ENCODE results near the gene NMBR. TPM values are rescaled to one million over a fixed set of nuclear protein-coding genes. Genes with fewer than 3 reads are reported as not detected.
"Not testable (repeated sequence)": the region's sequence is repeated elsewhere in the genome, so short reads cannot be mapped to it uniquely, and the experiment has no call there.

The NMBR gene
- total and polyA plus RNA-seq, 5 experiments from 2014 or later = not detected

DNA sequence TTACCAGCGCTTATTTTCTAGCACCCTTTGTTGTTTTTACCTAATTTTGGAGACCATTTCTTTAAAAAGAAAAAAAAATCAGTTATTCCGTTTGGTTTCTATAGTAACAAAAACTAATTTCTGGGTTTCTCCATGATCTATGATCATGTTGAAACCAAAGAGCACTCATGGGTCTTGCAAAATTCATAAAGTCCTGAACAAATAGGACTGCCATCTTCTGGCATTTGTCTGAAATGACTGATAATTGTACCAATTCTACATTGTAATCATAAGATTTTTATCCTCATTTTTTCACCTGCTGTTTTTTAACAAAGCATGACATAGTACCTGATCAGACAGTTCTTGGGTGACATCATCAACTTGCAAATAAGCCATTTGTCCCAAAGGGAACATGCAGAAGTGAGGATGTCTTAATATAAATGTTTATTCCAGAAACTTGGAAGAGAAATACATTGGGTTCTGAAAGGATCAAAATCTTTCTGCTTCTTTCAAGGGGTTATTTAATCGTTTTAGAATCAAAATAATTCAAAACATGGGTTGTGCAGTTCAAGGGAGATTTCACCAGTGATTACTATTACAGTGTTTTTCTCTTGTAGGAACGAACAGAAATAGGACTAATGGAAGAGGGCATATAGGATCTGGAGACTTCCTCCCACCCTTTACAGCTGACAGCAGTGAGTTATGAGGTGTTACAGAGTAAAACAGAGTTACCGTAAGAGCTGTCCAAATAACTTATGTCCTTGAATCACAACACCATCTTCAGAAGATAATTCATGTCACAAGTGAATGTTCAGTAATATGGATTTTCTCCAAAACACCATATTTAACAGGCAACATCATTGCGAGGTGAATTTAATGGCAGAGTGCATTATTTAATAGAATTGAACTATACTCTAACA is 101.3 kb downstream of the NMBR start:
- POLR2A ChIA-PET = no interaction called here
- H3K36me3 Mint-ChIP-seq = peaks cover 0 to 11% (median 10%) of the 10 kb centered on the region in 3 donors
- H3K4me3 Mint-ChIP-seq = no peak overlapping the region
- peaks cover 5 to 19% (median 11%) of the 10 kb centered on the region in 5 donors for H3K27me3 Mint-ChIP-seq
- DNase-seq = no peak
- peaks cover 3 to 13% (median 10%) of the 10 kb centered on the region in 9 donors for H3K9me3 Mint-ChIP-seq
- ATAC-seq = no peak
- H3K27ac Mint-ChIP-seq = no peak overlapping the region
- H3K4me1 Mint-ChIP-seq = no peaks in the 10 kb centered on the region

DNA sequence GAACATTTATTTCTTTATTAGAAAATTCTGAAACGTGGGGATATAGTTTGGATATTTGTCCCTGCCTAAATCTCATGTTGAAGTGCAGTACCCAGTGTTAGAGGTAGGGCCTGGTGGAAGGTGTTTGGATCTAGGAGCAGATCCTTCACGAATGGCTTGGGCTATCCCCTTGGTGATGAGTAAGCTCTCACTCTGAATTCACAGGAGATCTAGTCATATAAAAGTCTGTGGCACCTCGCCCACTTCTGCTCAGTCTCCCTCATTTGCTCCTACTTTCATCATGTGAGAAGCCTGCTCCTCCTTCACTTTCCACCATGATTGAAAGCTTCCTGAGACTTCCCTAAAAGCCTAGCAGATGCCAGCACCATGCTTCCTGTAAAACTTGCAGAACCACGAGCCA is 111.0 kb downstream of the NMBR start:
- ATAC-seq (no peak), DNase-seq (no peak)
- Mint-ChIP-seq H3K4me3 (no peak overlapping the region), H3K4me1 (no peaks in the 10 kb centered on the region), H3K27me3 (peaks cover 0 to 12% (median 5%) of the 10 kb centered on the region in 5 donors), H3K36me3 (no peaks in the 10 kb centered on the region), H3K27ac (no peak overlapping the region), H3K9me3 (no peaks in the 10 kb centered on the region)
- POLR2A ChIA-PET = no interaction called here

GRCh38 chr6:142031035-142031434 is 115.9 kb downstream of the NMBR start:
- ATAC-seq (no peak), DNase-seq (no peak)
- Mint-ChIP-seq H3K4me3 (no peak overlapping the region), H3K27ac (no peak overlapping the region), H3K36me3 (peaks cover 0 to 4% (median 0%) of the 10 kb centered on the region in 3 donors), H3K4me1 (peaks cover 0 to 3% (median 1%) of the 10 kb centered on the region in 4 donors), H3K9me3 (peaks cover 0 to 26% (median 14%) of the 10 kb centered on the region in 9 donors), H3K27me3 (peaks cover 0 to 5% (median under 1%) of the 10 kb centered on the region in 5 donors)
- POLR2A ChIA-PET = no interaction called here

- POLR2A ChIA-PET = no interaction called here
- peak overlapping the region; percentile 58 to 89 (median 68) for H3K4me3 Mint-ChIP-seq
- DNase-seq (peak in 3 of 10 donors; percentile 2 to 10 (median 3)), ATAC-seq (peak in 1 of 2 donors; percentile 57)
- peaks cover 0 to 3% (median 1%) of the 10 kb centered on the region in 4 donors for H3K4me1 Mint-ChIP-seq
- H3K27me3 Mint-ChIP-seq = peaks cover 0 to 5% (median 0%) of the 10 kb centered on the region in 5 donors
- H3K9me3 Mint-ChIP-seq = peaks cover 0 to 26% (median 14%) of the 10 kb centered on the region in 9 donors
- H3K27ac Mint-ChIP-seq = peak overlapping the region in 3 of 10 donors; percentile 42 to 69 (median 63)
- H3K36me3 Mint-ChIP-seq = peaks cover 0 to 4% (median 0%) of the 10 kb centered on the region in 3 donors
Measured at GRCh38 chr6:142030115-142030619, 116.8 kb downstream of the NMBR start.

GRCh38 chr6:142028527-142028926 is 118.4 kb downstream of the NMBR start:
- no peaks in the 10 kb centered on the region for H3K27me3 Mint-ChIP-seq
- H3K9me3 Mint-ChIP-seq = peaks cover 0 to 26% (median 14%) of the 10 kb centered on the region in 9 donors
- no peak overlapping the region for H3K27ac Mint-ChIP-seq
- no peak overlapping the region for H3K4me3 Mint-ChIP-seq
- DNase-seq (no peak), ATAC-seq (no peak)
- POLR2A ChIA-PET = no interaction called here
- H3K36me3 Mint-ChIP-seq = peaks cover 0 to 4% (median 0%) of the 10 kb centered on the region in 3 donors
- peaks cover 0 to 3% (median 1%) of the 10 kb centered on the region in 4 donors for H3K4me1 Mint-ChIP-seq

GRCh38 chr6:142027804-142028203 is 119.1 kb downstream of the NMBR start:
- H3K36me3 Mint-ChIP-seq, DNase-seq, POLR2A ChIA-PET, H3K4me1 Mint-ChIP-seq, H3K27ac Mint-ChIP-seq, H3K27me3 Mint-ChIP-seq, ATAC-seq, H3K4me3 Mint-ChIP-seq: not testable (repeated sequence)
- H3K9me3 Mint-ChIP-seq = peaks cover 0 to 26% (median 14%) of the 10 kb centered on the region in 9 donors

DNA sequence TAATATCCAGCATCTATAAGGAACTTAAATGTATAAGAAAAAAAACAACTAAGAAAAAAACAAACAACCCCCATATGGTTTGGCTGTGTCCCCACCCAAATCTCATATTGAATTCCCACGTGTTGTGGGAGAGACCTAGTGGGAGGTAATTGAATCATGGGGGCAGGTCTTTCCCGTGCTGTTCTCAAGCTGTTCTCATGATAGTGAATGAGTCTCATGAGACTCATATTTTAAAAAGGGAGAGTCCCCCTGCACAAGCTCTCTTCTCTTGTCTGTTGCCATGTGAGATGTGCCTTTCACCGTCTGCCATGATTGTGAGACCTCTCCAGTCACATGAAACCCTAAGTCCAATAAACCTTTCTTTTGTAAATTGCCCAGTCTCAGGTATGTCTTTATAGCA is 119.8 kb downstream of the NMBR start:
- Mint-ChIP-seq H3K36me3 (peaks cover 0 to 4% (median 0%) of the 10 kb centered on the region in 3 donors), H3K4me3 (peak overlapping the region in 1 of 10 donors; percentile 29), H3K27me3 (no peaks in the 10 kb centered on the region), H3K4me1 (peaks cover 0 to 3% (median 1%) of the 10 kb centered on the region in 4 donors), H3K27ac (no peak overlapping the region), H3K9me3 (peaks cover 0 to 26% (median 14%) of the 10 kb centered on the region in 9 donors)
- POLR2A ChIA-PET = no interaction called here
- DNase-seq (no peak), ATAC-seq (no peak)

DNA sequence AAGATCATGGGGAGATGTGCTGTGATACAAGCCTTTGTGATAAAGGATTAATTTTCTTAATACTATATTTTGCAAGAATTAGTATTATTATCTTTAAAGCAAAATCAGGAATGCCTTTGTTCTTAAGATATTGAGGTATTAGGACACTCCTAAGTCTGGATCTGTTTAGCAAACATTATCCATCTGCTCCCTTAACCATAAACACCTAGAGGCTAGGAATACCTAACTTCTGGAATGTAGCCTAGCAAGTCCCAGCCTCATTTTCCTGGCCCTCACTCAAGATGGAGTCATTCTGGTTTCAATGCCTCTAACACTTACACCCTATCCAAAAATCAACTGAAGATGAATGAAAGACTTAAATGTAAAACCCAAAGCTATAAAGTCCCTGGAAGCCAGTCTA is 120.5 kb downstream of the NMBR start:
- H3K4me1 Mint-ChIP-seq = peaks cover 0 to 3% (median 1%) of the 10 kb centered on the region in 4 donors
- H3K4me3 Mint-ChIP-seq = no peak overlapping the region
- H3K36me3 Mint-ChIP-seq = peaks cover 0 to 4% (median 0%) of the 10 kb centered on the region in 3 donors
- POLR2A ChIA-PET = no interaction called here
- peaks cover 0 to 26% (median 14%) of the 10 kb centered on the region in 9 donors for H3K9me3 Mint-ChIP-seq
- DNase-seq (no peak), ATAC-seq (no peak)
- H3K27ac Mint-ChIP-seq = no peak overlapping the region
- H3K27me3 Mint-ChIP-seq = no peaks in the 10 kb centered on the region

Other genes starting within 250 kb of the NMBR start
- gene GJE1, start 14.2 kb downstream of the NMBR start, total RNA-seq = not detected
- gene GJE1, start 14.2 kb downstream of the NMBR start, polyA plus RNA-seq = not detected
- 10 to 100 TPM; 31.9 to 33.5 TPM for gene VTA1, start 141 bp upstream of the NMBR start, total RNA-seq
- 10 to 100 TPM; 40.0 to 86.2 (median 54.8) TPM for gene VTA1, start 141 bp upstream of the NMBR start, polyA plus RNA-seq
- 1 to 10 TPM; 2.4 to 2.5 TPM for gene ADGRG6, start 154.9 kb upstream of the NMBR start, total RNA-seq
- 1 to 10 TPM in 1 of 3 donors, under 1 TPM in 1, not detected in 1; 0.73 to 1.7 TPM for gene ADGRG6, start 154.9 kb upstream of the NMBR start, polyA plus RNA-seq